OCI-LY3 (cell line): ENCODE data around the gene PDE1A.

ENCODE experiments used
- H2AFZ ChIP-seq: fragments of 200-600, 300-600 bp; shearing (Covaris generic); 2 replicates; pipeline ENCODE4 v1.6.0; 2014; ENCODE audit warnings: antibody characterized with exemption, low read depth, low read length
- H3K27ac ChIP-seq: fragments of 200-600, 300-600 bp; sonication (generic); 2 replicates; pipeline ENCODE4 v1.5.1; 2014; ENCODE audit warnings: mild to moderate bottlenecking, low read length, moderate library complexity, mixed read lengths
- H3K27me3 ChIP-seq: fragments of 200-600, 300-600 bp; sonication (generic); 2 replicates; pipeline ENCODE4 v1.6.1; 2014; ENCODE audit warnings: low read depth, low read length, mixed read lengths
- H3K36me3 ChIP-seq: fragments of 200-600, 300-600 bp; sonication (generic); replicated peaks from 2 replicates; pipeline ENCODE3; 2014; ENCODE audit warnings: low read depth, low read length, mixed read lengths
- H3K4me1 ChIP-seq: fragments of 300-600, 200-600 bp; sonication (generic); 2 replicates; pipeline ENCODE4 v1.6.1; 2014; ENCODE audit warnings: low read length, mixed read lengths
- H3K4me2 ChIP-seq: fragments of 200-600, 300-600 bp; sonication (generic); 2 replicates; pipeline ENCODE4 v1.6.1; 2014; ENCODE audit warnings: low read length, mixed read lengths
- H3K4me3 ChIP-seq: fragments of 300-600, 200-600 bp; sonication (generic); 2 replicates; pipeline ENCODE4 v1.5.1; 2014; ENCODE audit warnings: antibody characterized with exemption, mild to moderate bottlenecking, low read length, moderate library complexity
- H3K79me2 ChIP-seq: fragments of 300-600, 200-600 bp; shearing (Covaris generic); 2 replicates; pipeline ENCODE4 v1.6.1; 2014; ENCODE audit warnings: mild to moderate bottlenecking, low read length, mixed read lengths
- H3K9ac ChIP-seq: fragments of 300-600, 200-600 bp; shearing (Covaris generic); 2 replicates; pipeline ENCODE4 v1.6.0; 2014; ENCODE audit warnings: mild to moderate bottlenecking, low read length, moderate library complexity
- H3K9me3 ChIP-seq: fragments of 200-600, 300-600 bp; shearing (Covaris generic); 2 replicates; pipeline ENCODE4 v1.6.1; 2014; ENCODE audit warnings: low read length, mixed read lengths; ENCODE audit not compliant: insufficient read depth
- H4K20me1 ChIP-seq: fragments of 200-600, 300-600 bp; sonication (generic); 2 replicates; pipeline ENCODE4 v1.6.1; 2016; ENCODE audit warnings: low read length, mixed read lengths; ENCODE audit not compliant: insufficient read depth
- CTCF ChIP-seq: fragments of 200-600, 300-600 bp; sonication (generic); IDR thresholded peaks from 2 replicates; pipeline ENCODE4 v1.5.1; 2014; ENCODE audit warnings: antibody characterized with exemption, low read length, low read depth
- EZH2phosphoT487 ChIP-seq: fragments of 200-600 bp; shearing (Covaris generic); IDR thresholded peaks from 2 replicates; pipeline ENCODE4 v1.6.1; 2018; ENCODE audit warnings: antibody characterized with exemption, mixed run types, low read depth

PDE1A gene

GRCh38 chr2:182446087-182446486 lies 19.3 kb upstream of the PDE1A start:
- H3K27me3 ChIP-seq = no peaks in the 10 kb centered on the region
- no peaks in the 10 kb centered on the region for H4K20me1 ChIP-seq
- no peak overlapping the region for H3K4me3 ChIP-seq
- H2AFZ ChIP-seq = no peak overlapping the region
- H3K9me3 ChIP-seq = no peaks in the 10 kb centered on the region
- no peak overlapping the region for H3K4me2 ChIP-seq
- no peaks in the 10 kb centered on the region for H3K79me2 ChIP-seq
- H3K27ac ChIP-seq = no peak overlapping the region
- no peak overlapping the region for H3K9ac ChIP-seq
- no peaks in the 10 kb centered on the region for H3K4me1 ChIP-seq
- no peak for TF ChIP-seq CTCF
- TF ChIP-seq EZH2phosphoT487 = no peak
- H3K36me3 ChIP-seq = no peaks in the 10 kb centered on the region

- no peaks in the 10 kb centered on the region for H3K36me3 ChIP-seq
- TF ChIP-seq EZH2phosphoT487 (no peak), CTCF (no peak)
Observed at GRCh38 chr2:182445391-182445965, 18.6 kb upstream of the PDE1A start.

DNA sequence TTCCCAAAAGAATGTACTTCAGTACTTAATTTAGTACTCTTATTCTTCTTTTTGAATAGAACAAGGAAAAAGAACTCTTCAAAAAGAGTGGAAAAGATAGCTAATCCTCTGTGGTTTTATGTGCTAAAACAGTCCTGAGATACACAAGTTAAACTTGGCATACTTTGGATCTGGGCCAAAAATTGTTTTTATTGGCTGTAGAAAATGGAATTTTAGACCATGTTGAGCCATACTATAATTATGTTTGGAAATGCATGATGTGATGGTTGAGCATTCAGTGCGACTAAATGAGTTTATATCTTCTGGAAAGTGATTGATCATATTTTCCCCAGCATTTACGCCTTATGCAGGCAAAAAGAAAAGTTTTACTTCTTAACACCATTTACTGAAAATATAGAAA lies 18.0 kb upstream of the PDE1A start:
- Histone ChIP-seq H3K27me3 (no peaks in the 10 kb centered on the region), H3K27ac (no peak overlapping the region), H4K20me1 (no peaks in the 10 kb centered on the region), H3K4me3 (no peak overlapping the region), H3K4me2 (no peak overlapping the region), H3K4me1 (no peaks in the 10 kb centered on the region), H3K9ac (no peak overlapping the region), H3K9me3 (no peaks in the 10 kb centered on the region), H2AFZ (no peak overlapping the region), H3K79me2 (no peaks in the 10 kb centered on the region), H3K36me3 (no peaks in the 10 kb centered on the region)
- TF ChIP-seq EZH2phosphoT487 = no peak
- no peak for TF ChIP-seq CTCF

More at GRCh38 chr2:182445391-182445965, 18.6 kb upstream of the PDE1A start:
- no peaks in the 10 kb centered on the region for H3K27me3 ChIP-seq
- H4K20me1 ChIP-seq = no peaks in the 10 kb centered on the region
- H3K4me2 ChIP-seq = no peak overlapping the region
- H3K9me3 ChIP-seq = no peaks in the 10 kb centered on the region
- no peak overlapping the region for H2AFZ ChIP-seq
- H3K4me3 ChIP-seq = no peak overlapping the region
- H3K27ac ChIP-seq = no peak overlapping the region
- no peak overlapping the region for H3K9ac ChIP-seq
- no peaks in the 10 kb centered on the region for H3K4me1 ChIP-seq
- H3K79me2 ChIP-seq = no peaks in the 10 kb centered on the region

- Histone ChIP-seq H3K36me3 (no peaks in the 10 kb centered on the region), H4K20me1 (no peaks in the 10 kb centered on the region), H2AFZ (no peak overlapping the region), H3K27ac (no peak overlapping the region), H3K4me2 (no peak overlapping the region), H3K4me1 (no peaks in the 10 kb centered on the region), H3K4me3 (no peak overlapping the region), H3K27me3 (no peaks in the 10 kb centered on the region), H3K79me2 (no peaks in the 10 kb centered on the region), H3K9me3 (no peaks in the 10 kb centered on the region), H3K9ac (no peak overlapping the region)
- no peak for TF ChIP-seq EZH2phosphoT487
- no peak for TF ChIP-seq CTCF
Observed at GRCh38 chr2:182444170-182444569, 17.3 kb upstream of the PDE1A start.
